HG03045 (cell line): ENCODE measurements around the gene ZFR2.

Experiments
- ATAC-seq: cut with Tn5 transposase; IDR thresholded peaks from one replicate; pipeline ENCODE4 v1.9.1; 2021; ENCODE audit warnings: mild to moderate bottlenecking, moderate library complexity; ENCODE audit not compliant: unreplicated experiment

Gene ZFR2

GRCh38 chr19:3838661-3839060 is 30.2 kb downstream of the ZFR2 start:
- no peak for ATAC-seq

GRCh38 chr19:3837922-3838321 is 30.9 kb downstream of the ZFR2 start:
- ATAC-seq: no peak

- no peak for ATAC-seq
Measured at GRCh38 chr19:3837332-3837731, 31.5 kb downstream of the ZFR2 start.

- no peak for ATAC-seq
Measured at GRCh38 chr19:3836887-3837286, 32.0 kb downstream of the ZFR2 start.

GRCh38 chr19:3835055-3835435 is 33.8 kb downstream of the ZFR2 start:
- no peak for ATAC-seq

GRCh38 chr19:3834349-3835054 is 34.3 kb downstream of the ZFR2 start:
- ATAC-seq: no peak

- ATAC-seq: no peak
Measured at GRCh38 chr19:3833578-3834348, 35.1 kb downstream of the ZFR2 start.

GRCh38 chr19:3832001-3832400 is 36.8 kb downstream of the ZFR2 start:
- no peak for ATAC-seq

GRCh38 chr19:3831601-3832000 is 37.2 kb downstream of the ZFR2 start:
- no peak for ATAC-seq

- no peak for ATAC-seq
Measured at GRCh38 chr19:3830621-3831589, 37.9 kb downstream of the ZFR2 start.

GRCh38 chr19:3827306-3827705 is 41.5 kb downstream of the ZFR2 start:
- no peak for ATAC-seq

- no peak for ATAC-seq
Measured at GRCh38 chr19:3826163-3826562, 42.7 kb downstream of the ZFR2 start.

- ATAC-seq: no peak
Measured at GRCh38 chr19:3825286-3825956, 43.4 kb downstream of the ZFR2 start.

- no peak for ATAC-seq
Measured at GRCh38 chr19:3823350-3823713, 45.5 kb downstream of the ZFR2 start.

GRCh38 chr19:3822683-3823349 is 46.0 kb downstream of the ZFR2 start:
- no peak for ATAC-seq

GRCh38 chr19:3821857-3822364 is 46.9 kb downstream of the ZFR2 start:
- no peak for ATAC-seq

- ATAC-seq: no peak
Measured at GRCh38 chr19:3821156-3821555, 47.7 kb downstream of the ZFR2 start.

- ATAC-seq: no peak
Measured at GRCh38 chr19:3819989-3820388, 48.8 kb downstream of the ZFR2 start.

GRCh38 chr19:3818918-3819317 is 49.9 kb downstream of the ZFR2 start:
- no peak for ATAC-seq

- ATAC-seq: no peak
Measured at GRCh38 chr19:3818466-3818865, 50.4 kb downstream of the ZFR2 start.
